Measurements from ENCODE around the gene EPHB2.

Gene EPHB2

DNA sequence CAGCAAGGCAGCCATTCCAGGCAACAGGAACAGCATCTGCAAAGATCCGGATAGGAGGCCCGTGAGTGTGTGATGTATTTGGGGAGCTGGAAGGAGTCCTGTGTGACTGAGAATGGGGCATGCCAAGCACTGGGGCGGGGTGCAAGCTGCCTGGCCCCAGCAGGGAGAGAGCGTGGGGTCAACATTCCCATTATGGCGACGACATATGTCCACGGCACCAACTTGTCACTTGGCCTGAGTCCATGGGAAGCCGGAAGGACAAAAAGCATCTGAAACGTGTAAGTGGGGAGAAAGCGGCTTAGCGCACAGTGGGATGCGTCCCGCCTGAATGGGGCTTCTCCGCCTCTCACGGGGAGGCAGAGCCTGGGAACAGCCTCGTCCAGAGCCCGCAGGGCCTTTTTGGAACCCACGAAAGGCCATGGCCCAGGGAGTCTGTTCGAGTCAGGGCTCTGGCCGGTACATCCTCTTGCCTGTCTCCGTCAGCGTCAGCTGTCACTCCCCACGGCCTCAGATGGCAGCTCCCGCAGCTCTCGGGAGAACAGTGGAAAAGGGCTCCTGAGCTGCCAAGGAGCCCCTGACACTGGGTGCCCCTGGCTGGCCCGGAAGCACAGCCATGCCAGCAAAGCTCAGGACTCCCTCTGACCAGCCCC, 12.4 kb downstream of the EPHB2 start:
- DNase-seq (ENCODE audit: low read depth), result no peak

DNA sequence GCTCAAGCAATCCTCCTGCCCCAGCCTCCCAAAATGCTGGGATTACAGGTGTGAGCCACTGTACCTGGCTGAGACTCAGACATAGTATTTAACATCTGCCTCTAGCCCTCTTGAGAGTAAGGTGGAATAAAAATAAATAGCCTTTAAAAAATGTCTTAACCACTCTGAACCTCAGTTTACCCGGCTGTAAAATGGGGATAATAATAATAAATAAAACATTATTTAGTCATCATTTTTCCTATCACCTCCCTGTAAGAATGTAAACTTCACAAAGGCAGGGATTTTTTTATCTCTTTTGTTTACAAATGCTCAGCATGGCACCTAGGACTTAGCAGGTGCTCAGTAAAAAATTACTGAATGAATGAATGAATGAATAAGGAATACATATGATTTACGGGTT, 17.2 kb downstream of the EPHB2 start:
- DNase-seq (ENCODE audit: low read depth), result no peak

DNA sequence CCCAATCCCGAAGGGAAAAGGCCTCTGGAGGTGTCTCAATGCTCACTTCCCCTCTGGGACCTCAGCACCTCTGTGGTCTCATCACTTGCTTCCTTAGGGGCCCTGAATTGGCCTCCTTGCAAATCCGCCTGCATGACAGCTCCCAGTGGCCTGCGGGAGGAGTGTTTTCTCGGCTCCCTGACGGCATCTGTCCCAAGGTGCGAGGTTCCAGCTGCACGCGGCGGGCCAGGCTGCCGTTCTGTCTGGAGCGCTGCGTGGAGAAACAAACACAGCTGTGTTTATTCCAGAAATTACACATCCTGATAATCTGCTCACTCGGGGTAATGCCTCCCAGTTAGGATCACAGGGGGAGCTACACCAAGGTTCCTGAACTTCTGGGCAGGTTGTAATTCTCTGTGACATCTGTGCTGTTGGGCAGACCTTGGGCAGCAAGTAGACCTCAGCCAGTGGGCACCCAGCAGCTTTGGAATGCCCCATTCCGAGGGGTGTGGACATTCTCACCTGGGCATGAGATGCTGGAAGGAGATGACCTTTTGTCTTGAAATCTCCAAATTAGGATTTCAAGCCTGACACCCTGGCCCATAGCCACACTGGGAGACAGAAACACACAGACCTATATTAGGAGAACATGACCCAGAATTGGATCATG, 18.2 kb downstream of the EPHB2 start:
- DNase-seq (ENCODE audit: low read depth), result no peak

DNA sequence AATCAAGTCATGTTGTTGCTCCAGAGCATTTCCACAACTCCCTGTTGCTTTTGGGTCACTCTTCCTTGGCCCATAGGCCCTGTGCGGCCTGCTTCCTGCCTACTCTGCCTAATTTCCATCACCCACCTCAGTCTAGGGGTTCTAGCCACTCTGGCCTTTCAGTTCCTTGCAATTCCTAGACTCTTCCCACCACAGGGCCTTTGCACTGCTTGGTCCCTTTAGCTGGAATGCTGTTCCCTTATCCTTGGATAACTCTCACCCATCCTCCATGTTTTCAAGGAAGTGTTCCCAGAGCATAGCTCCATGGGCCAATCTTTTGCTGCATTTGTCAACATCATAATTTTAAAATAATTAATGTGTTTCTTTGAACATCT, 18.7 kb downstream of the EPHB2 start:
- no peak for DNase-seq (ENCODE audit: low read depth)

DNA sequence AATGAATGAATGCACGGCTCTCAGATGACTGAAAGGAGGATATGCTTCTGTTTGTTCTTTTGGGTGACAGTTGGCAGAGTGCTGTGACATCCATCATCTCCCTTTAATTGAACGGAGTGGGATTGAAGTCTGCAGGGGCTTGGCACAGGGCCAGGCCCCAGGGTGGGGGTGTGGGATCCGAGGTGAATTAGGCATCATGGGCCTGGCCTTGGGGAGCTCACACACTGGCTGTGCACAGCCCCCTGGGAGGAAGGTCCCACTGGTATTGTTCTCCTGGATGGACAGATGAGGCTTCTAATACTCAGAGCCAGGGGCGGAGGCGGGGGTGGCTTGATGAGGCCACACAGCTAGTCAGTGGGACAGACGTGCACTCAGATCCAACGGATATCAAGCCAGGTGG, 19.3 kb downstream of the EPHB2 start:
- DNase-seq (ENCODE audit: low read depth), result no peak

DNA sequence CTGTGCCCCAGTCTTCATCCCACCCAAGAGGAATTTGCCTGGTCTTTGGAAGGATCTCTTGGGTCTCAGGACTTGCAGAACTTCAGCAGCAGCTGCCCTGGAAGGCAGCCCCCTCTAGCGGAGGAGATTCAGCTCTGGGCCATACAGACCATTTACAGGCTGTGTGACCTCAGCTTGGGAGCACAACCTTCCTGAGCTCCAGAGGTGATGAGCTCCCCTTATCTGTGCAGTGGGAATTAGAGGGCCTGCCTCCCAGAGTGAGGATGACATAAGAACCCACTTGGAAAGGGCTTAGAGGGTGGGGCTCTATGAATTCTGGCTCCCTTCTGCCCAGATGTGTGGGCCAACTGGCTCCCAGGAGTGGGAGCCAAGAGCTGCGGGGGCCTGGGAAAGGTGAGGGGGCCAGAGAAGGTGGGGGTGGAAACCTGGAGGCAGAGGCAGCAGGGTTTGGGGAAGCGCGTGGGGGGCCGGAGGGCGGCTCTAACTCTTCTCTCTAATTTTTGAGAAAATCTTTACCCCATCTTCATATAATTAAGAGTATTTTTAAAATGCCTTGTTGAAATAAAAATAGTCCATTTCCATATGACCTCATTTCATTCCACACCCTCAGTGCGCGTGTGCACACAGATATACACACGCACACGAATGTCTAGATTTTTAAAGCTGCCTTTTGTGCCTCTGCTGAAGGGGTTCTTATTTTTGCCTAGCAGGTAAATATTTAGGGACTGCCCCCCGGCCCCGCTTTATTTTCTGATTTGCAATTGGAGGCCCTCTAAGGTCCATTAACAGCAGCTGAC, 21.5 kb downstream of the EPHB2 start:
- DNase-seq (ENCODE audit: low read depth), result peak; percentile 15

DNA sequence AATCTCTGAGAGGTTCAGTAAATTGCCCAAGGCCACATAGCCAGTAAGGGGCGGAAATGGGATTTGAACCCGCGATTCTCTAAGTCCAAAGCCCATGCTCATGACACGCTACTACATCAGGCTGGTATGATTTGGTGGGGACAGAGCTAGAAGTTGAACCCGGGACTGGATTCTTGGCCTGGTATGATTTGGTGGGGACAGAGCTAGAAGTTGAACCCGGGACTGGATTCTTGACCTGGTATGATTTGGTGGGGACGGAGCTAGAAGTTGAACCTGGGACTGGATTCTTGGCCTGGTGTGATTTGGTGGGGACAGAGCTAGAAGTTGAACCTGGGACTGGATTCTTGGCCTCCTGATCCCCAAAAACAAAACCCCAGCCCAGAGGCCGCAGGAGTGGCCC, 23.0 kb downstream of the EPHB2 start:
- no peak for DNase-seq (ENCODE audit: low read depth)

- DNase-seq (ENCODE audit: low read depth), result no peak
These were observed 26.0 kb downstream of the EPHB2 start for GRCh38 chr1:22736501-22737080.

- no peak for DNase-seq (ENCODE audit: low read depth)
These were observed 26.9 kb downstream of the EPHB2 start for GRCh38 chr1:22737374-22738068.

DNA sequence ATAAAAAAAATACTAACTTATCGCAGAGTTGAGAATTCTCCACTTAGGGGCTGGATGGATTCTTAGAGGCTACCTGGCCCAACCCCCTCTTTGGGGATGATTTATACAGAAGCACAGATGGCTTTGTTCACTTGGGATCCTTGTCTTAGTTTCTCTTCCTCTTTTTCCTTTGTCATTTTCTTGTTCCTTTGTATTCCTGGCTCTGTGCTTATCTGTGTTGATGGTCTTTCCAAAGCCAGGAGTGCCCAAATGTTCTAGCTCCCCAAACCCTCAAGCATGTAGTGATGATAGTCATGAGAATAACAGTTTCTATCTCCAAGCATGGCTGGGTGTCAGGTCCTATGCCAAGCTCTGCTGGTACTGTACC, 27.4 kb downstream of the EPHB2 start:
- DNase-seq (ENCODE audit: low read depth), result no peak

- no peak for DNase-seq (ENCODE audit: low read depth)
These were observed 27.9 kb downstream of the EPHB2 start for GRCh38 chr1:22738522-22738921.

DNA sequence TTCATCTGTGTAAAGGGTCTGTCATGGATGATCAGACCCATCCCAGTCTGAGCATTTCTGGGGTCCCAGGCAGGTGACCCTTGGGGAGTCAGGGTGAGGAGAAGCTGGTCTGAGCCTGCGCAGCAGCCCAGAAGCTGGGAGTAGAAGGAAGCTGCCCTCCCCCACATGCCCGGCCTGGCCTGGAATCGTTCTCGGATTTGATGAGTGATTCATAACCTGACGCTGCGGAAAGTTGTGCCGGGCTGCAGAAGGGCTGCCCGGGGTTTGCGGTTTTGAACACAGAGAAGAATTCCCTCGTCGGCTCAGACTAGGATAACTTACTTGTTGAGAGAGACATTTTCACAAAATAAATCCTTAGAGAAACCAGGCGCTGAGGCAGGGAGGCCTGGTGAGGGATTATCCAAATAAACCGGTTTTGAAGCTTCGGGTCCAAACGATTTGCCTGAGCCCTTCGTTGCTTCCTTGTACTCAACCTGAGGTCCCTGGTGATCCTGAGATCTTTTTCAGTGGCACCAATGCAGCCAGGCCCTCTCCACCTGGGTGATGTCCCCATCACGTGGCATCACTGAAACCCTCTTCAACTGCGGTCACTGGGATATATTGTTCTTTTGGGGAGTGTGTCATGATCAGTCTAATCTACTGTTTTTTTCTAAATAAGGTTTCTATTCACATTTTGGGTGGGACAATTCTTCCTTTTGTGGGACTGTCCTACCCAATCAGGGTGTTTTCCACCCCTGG, 29.2 kb downstream of the EPHB2 start:
- DNase-seq (ENCODE audit: low read depth), result peak; percentile 73

DNA sequence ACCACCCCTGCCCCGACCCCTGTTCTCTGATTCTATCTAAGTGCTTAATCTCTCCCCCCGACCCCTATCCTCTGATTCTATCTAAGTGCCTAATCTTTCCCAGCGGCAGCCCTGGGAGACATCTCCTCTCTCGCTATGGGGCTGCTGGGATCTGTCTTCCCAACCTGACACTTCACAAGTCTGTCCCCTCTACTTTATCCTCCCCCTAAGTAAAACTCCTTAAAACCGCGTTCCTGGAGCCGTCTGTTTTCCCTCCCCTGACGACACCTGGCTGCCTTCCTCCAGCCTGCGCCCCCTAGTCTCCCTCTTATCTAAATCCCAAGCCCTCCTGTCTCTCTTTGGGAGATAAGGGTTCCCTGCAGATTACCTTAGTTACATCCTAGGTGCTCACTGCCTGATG, 30.5 kb downstream of the EPHB2 start:
- no peak for DNase-seq (ENCODE audit: low read depth)

DNA sequence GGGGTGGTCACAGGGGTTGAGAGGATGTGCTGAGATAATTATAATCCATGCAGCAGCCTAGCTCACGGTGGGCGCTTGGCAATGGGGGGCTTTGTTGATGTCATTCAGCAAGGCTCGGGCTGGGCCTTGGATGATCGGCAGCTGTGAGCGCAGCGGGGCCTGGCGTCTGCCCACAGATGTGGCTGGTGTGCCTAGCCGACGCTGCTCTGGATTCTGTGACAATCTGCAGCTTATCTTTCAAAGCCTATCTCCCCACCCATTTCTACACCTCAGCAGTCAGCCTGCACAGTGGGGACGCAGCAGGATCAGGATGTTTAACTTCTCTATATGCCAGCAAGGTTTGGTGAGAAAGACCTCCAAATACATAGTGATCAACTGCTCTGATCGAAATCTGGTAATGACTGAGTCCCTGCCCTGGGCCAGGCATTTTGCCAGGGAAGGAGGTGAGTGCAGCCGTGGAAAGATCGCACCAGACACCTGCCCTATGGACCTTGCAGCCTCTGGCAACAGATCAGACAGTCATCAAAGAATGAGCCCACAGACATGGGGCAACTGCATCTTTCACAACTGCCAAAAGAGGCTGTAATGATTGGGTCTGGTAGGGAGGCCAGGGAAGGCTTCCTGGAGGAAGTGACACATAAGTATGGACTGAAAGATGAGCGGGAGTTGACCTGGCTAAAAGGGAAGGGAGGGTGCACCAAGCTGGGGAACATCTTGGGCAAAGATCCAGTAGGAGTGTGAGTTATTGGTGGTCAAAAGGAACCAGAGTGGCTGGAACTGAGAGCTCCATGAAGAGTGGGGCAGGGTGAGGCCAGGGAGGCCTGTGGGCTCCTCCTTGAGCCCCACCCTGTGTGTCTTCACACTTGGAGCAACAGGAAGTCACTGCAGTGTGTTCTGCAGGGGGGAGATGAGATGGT, 35.3 kb downstream of the EPHB2 start:
- DNase-seq (ENCODE audit: low read depth), result peak; percentile 13

DNA sequence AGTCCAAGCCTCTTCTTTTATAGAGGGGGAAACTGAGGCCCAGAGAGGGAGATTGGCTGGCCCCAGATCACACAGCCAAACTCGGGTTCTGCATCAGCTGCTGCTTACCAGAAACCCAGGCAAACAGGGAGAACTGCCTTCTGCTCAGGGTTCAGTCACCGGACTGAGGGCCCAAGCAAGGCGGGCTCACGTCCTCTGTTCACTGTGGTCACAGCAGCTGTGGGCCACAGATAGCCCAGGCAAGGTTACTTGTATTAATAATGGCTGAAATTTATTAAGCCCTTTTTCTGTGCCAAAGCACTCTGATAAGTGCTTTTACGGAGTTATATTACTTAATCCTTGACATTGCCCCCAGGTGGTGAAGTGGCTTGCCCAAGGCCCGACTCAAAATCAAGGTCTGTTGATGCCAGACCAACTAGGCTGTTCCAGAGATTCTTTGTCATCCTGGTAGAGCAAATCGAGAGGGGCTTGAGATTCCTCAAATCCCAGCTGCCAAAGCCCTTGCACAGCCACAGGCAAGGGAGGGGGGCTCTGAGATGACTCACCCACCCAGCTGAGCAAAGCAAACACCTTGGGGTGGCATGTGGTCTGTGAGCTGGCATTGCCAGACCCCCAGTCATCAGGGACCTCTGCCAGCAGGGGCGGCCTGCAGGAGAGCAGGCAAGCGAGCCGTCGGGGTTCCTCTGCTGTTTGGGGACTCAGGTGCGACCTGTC, 36.5 kb downstream of the EPHB2 start:
- peak; percentile 12 for DNase-seq (ENCODE audit: low read depth)

- DNase-seq (ENCODE audit: low read depth), result no peak
These were observed 37.1 kb downstream of the EPHB2 start for GRCh38 chr1:22747735-22748073.

- no peak for DNase-seq (ENCODE audit: low read depth)
These were observed 38.9 kb downstream of the EPHB2 start for GRCh38 chr1:22749503-22749902.

DNA sequence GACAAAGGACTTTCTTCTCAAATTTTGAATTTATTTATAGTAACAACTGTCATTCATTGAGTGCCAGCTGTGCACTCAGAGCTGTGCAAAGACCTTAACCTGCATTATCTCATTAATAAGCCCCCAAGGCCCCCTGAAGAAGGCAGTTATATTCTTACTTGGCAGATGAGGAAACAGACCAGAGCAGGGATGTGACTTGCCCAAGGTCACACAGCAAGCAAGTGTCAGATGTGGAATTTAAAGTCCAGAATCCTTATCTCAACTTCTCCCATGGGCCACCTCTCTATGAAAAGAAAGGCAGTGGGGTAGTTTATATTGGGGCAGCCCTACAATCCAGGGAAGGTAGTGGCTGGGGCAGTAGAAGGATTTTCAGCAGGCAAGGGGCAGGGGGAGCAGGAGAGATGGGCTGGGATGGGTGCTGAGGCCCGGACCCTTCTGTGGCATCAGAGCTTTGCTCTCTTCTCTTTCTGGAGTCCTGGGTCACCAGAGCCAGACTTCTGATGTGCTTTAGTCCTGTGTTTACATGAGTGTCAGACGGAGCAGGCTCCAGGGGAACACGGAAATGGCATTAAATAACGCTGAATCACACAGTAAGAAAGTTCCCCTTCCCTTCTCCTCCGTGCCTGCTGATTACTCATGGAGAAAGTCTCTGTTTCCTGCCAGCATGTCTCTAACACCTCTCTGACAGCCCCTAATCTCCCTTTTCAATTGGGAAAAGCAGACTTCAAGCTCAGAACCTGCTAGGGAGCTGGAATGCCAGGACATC, 39.5 kb downstream of the EPHB2 start:
- DNase-seq (ENCODE audit: low read depth), result peak; percentile 82

GRCh38 chr1:22750685-22751051, 40.0 kb downstream of the EPHB2 start:
- no peak for DNase-seq (ENCODE audit: low read depth)
